OCI-LY3 (cell line): Measurements from ENCODE around the gene FRMD8.

Experiments
- EZH2phosphoT487 ChIP-seq: fragments of 200-600 bp; shearing (Covaris generic); IDR thresholded peaks from 2 replicates; pipeline ENCODE4 v1.6.1; 2018; ENCODE audit warnings: antibody characterized with exemption, mixed run types, low read depth
- TF ChIP-seq, protein P1 (sequence below): fragments of 200-600, 300-600 bp; sonication (generic); IDR thresholded peaks from 2 replicates; pipeline ENCODE4 v1.5.1; 2014; ENCODE audit warnings: antibody characterized with exemption, low read length, low read depth

DNA sequence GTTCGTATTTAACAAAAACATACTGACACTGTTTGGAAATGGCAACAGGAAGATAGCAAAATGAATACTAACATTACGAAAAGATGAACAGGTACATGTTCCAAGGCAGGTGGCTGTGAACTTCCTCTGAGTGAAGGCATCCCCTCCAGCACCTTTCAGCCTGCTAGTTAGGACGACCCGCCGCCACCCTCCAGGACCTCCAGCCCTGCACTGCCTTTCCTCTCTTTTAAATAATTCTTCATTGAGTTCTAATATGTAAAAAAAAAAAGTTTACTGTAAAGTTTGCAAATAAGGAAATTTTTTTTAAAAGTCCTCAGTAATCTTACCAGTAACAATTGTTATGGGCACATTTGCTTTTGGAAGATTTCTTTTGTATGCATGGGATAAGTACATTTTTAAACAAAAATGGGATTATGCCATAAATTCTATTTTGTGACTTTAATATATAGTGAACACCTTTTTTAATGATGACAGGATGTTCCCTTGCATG lies 42.2 kb downstream of the FRMD8 start:
- no peak for TF ChIP-seq EZH2phosphoT487
- TF ChIP-seq, protein P1, sequence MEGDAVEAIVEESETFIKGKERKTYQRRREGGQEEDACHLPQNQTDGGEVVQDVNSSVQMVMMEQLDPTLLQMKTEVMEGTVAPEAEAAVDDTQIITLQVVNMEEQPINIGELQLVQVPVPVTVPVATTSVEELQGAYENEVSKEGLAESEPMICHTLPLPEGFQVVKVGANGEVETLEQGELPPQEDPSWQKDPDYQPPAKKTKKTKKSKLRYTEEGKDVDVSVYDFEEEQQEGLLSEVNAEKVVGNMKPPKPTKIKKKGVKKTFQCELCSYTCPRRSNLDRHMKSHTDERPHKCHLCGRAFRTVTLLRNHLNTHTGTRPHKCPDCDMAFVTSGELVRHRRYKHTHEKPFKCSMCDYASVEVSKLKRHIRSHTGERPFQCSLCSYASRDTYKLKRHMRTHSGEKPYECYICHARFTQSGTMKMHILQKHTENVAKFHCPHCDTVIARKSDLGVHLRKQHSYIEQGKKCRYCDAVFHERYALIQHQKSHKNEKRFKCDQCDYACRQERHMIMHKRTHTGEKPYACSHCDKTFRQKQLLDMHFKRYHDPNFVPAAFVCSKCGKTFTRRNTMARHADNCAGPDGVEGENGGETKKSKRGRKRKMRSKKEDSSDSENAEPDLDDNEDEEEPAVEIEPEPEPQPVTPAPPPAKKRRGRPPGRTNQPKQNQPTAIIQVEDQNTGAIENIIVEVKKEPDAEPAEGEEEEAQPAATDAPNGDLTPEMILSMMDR = no peak
